Kidney epithelial cell (primary cell): Measurements from ENCODE around the gene CDKAL1. TPM values are rescaled to one million over a fixed set of nuclear protein-coding genes. Genes with fewer than 3 reads are reported as not detected.

Source experiments
- DNase-seq: peaks from one replicate; pipeline ENCODE4 v3.0.0-alpha.2; 2010; ENCODE audit warnings: low read depth
- H3K27me3 ChIP-seq: 2 replicates; pipeline ENCODE4 v1.6.0; 2011; ENCODE audit warnings: low read length; ENCODE audit not compliant: control insufficient read depth, insufficient read depth
- H3K36me3 ChIP-seq: 2 replicates; pipeline ENCODE4 v1.5.1; 2011; ENCODE audit warnings: low read length; ENCODE audit not compliant: control insufficient read depth, insufficient read depth
- H3K4me3 ChIP-seq: 2 replicates; pipeline ENCODE4 v1.5.1; 2011; ENCODE audit warnings: low read depth, mild to moderate bottlenecking, control low read depth, low read length
- CTCF ChIP-seq: IDR thresholded peaks from 2 replicates; pipeline ENCODE4 v1.5.1; 2011; ENCODE audit warnings: mild to moderate bottlenecking, moderate library complexity, low read length, control low read depth, inconsistent platforms; ENCODE audit not compliant: insufficient read depth, poor library complexity, severe bottlenecking
- total RNA-seq: library from RNA; depleted of rRNA; stranded (reverse); fragments of >200 nt; gene quantifications from 2 replicates; pipeline ENCODE4 v1.2.3, GENCODE V29; 2015

CDKAL1 gene
- total RNA-seq, 1 donor from 2014 or later = 15.0 TPM

DNA sequence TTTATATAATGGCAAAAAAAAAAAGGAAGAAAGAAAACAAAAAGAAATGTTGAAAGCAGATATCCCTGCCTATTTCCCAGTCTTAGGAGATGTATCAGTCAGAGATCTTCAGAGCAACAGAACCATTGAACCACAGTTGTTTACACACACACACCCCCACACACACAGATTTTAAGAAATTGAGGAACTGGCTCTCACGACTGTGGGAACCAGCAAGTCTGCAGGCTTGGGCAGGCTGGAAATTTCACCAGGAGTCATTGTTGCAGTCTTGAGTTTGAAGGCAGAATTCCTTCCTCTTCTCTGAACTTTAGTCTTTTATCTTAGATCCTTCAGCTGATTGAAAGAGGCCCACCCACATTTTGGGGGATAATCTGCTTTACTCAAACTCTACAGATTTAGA, 380.9 kb downstream of the CDKAL1 start:
- no peak for TF ChIP-seq CTCF

GRCh38 chr6:20915626-20916025, 381.4 kb downstream of the CDKAL1 start:
- DNase-seq = no peak
- H3K36me3 ChIP-seq = no peaks in the 10 kb centered on the region
- no peak for TF ChIP-seq CTCF
- H3K27me3 ChIP-seq = no peaks in the 10 kb centered on the region
- H3K4me3 ChIP-seq = no peak overlapping the region

More for the DNA sequence above, 380.9 kb downstream of the CDKAL1 start:
- Histone ChIP-seq H3K36me3 (no peaks in the 10 kb centered on the region), H3K27me3 (no peaks in the 10 kb centered on the region), H3K4me3 (no peak overlapping the region)
- no peak for DNase-seq

- TF ChIP-seq CTCF = no peak
- DNase-seq = no peak
- Histone ChIP-seq H3K36me3 (no peaks in the 10 kb centered on the region), H3K4me3 (no peak overlapping the region), H3K27me3 (no peaks in the 10 kb centered on the region)
Measured at GRCh38 chr6:20916086-20916485, 381.8 kb downstream of the CDKAL1 start.

- H3K27me3 ChIP-seq = no peaks in the 10 kb centered on the region
- TF ChIP-seq CTCF = no peak
- no peaks in the 10 kb centered on the region for H3K36me3 ChIP-seq
- no peak overlapping the region for H3K4me3 ChIP-seq
- DNase-seq = no peak
Measured at GRCh38 chr6:20918868-20919267, 384.6 kb downstream of the CDKAL1 start.

- no peak for DNase-seq
- H3K4me3 ChIP-seq = no peak overlapping the region
- no peak for TF ChIP-seq CTCF
- H3K36me3 ChIP-seq = no peaks in the 10 kb centered on the region
- H3K27me3 ChIP-seq = no peaks in the 10 kb centered on the region
Measured at GRCh38 chr6:20919677-20920385, 385.6 kb downstream of the CDKAL1 start.

- DNase-seq = no peak
- H3K36me3 ChIP-seq = no peaks in the 10 kb centered on the region
- no peaks in the 10 kb centered on the region for H3K27me3 ChIP-seq
- no peak overlapping the region for H3K4me3 ChIP-seq
- TF ChIP-seq CTCF = no peak
Measured at GRCh38 chr6:20921578-20921977, 387.3 kb downstream of the CDKAL1 start.
